ENCODE measurements around the gene ZNF740.

GRCh38 chr12:53159195-53159839 is 21.2 kb upstream of the ZNF740 start:
- peak; percentile 97 for TF ChIP-seq CTCF (IDR thresholded peaks at IDR 0.05)
- no peak for TF ChIP-seq EZH2 (IDR thresholded peaks at IDR 0.05; ENCODE audit: borderline replicate concordance, insufficient read depth, low read depth, low read length, poor library complexity, severe bottlenecking)

All from B cell (primary cell).